Cerebellar cortex (tissue), 1 donor: ENCODE data around the gene APOBEC4.
A peak's percentile ranks its signal among the peaks of the same experiment; 100 is the strongest.

ENCODE experiments used
- DNase-seq: peaks from one replicate; pipeline ENCODE4 v3.0.0-alpha.2; 2015; ENCODE audit warnings: low spot score

Gene APOBEC4

GRCh38 chr1:183675381-183675780 lies 22.3 kb upstream of the APOBEC4 start:
- no peak for DNase-seq

GRCh38 chr1:183674886-183675285 lies 21.8 kb upstream of the APOBEC4 start:
- no peak for DNase-seq

GRCh38 chr1:183674339-183674738 lies 21.2 kb upstream of the APOBEC4 start:
- DNase-seq = no peak

- DNase-seq = no peak
Measured at GRCh38 chr1:183673605-183674323, 20.6 kb upstream of the APOBEC4 start.

GRCh38 chr1:183670169-183670568 lies 17.1 kb upstream of the APOBEC4 start:
- DNase-seq = no peak

- no peak for DNase-seq
Measured at GRCh38 chr1:183656355-183656754, 3.2 kb upstream of the APOBEC4 start.

- peak; percentile 89 for DNase-seq
Measured at GRCh38 chr1:183655562-183656075, 2.5 kb upstream of the APOBEC4 start.

GRCh38 chr1:183654706-183655105 lies 1.6 kb upstream of the APOBEC4 start:
- DNase-seq = no peak

- no peak for DNase-seq
Measured at GRCh38 chr1:183653876-183654451, 848 bp upstream of the APOBEC4 start.

GRCh38 chr1:183653462-183653794 lies 312 bp upstream of the APOBEC4 start:
- DNase-seq = no peak

GRCh38 chr1:183652107-183652506 lies 1.0 kb downstream of the APOBEC4 start:
- no peak for DNase-seq

GRCh38 chr1:183651612-183652011 lies 1.5 kb downstream of the APOBEC4 start:
- DNase-seq = no peak

- DNase-seq = no peak
Measured at GRCh38 chr1:183648042-183648441, 5.1 kb downstream of the APOBEC4 start.

GRCh38 chr1:183646776-183647175 lies 6.3 kb downstream of the APOBEC4 start:
- DNase-seq = no peak

- DNase-seq = no peak
Measured at GRCh38 chr1:183645531-183645930, 7.6 kb downstream of the APOBEC4 start.

- no peak for DNase-seq
Measured at GRCh38 chr1:183642166-183642565, 10.9 kb downstream of the APOBEC4 start.

- no peak for DNase-seq
Measured at GRCh38 chr1:183640193-183640592, 12.9 kb downstream of the APOBEC4 start.

- DNase-seq = no peak
Measured at GRCh38 chr1:183638649-183639387, 14.3 kb downstream of the APOBEC4 start.

GRCh38 chr1:183636783-183637182 lies 16.3 kb downstream of the APOBEC4 start:
- DNase-seq = peak; percentile 56

GRCh38 chr1:183636334-183636682 lies 16.8 kb downstream of the APOBEC4 start:
- DNase-seq = no peak

- DNase-seq = peak; percentile 98
Measured at GRCh38 chr1:183635606-183636333, 17.3 kb downstream of the APOBEC4 start, which contains the start of gene ARPC5. Gene ARPC5 (minus strand): TSS chr1:183635783. CDS start chr1:183635659, 124 bp downstream.

- DNase-seq = no peak
Measured at GRCh38 chr1:183635099-183635605, 18.0 kb downstream of the APOBEC4 start.
